ENCODE measurements around the gene ACAT2.
"Not testable (repeated sequence)": the region's sequence is repeated elsewhere in the genome, so short reads cannot be mapped to it uniquely, and the experiment has no call there.

The ACAT2 gene

DNA sequence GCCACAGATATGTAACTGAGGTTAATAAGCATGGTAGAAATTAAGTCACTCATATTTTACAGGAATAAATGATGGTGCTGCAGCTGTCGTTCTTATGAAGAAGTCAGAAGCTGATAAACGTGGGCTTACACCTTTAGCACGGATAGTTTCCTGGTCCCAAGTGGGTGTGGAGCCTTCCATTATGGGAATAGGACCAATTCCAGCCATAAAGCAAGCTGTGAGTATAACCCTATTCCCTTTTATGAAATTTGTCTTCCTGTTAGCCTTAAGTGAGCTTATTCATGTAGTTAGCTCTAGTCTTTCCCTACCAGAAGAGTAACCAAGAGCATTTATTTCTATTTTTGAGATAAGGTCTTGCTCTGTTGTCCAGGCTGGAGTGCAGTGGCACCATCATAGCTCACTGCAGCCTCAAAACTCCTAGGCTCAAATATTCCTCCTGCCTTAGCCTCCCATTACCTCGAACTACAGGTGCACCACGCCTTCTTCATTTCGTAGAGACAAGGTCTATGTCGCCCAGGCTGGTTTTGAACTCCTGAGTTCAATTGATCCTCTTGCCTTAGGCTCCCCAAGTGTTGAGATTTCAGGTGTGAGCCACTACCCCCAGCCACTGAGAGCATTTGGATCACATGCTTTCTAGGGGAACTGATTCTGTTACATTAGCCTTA, 15.5 kb downstream of the ACAT2 start:
- DNase-seq: no peak

GRCh38 chr6:159778131-159778530, 16.3 kb downstream of the ACAT2 start:
- DNase-seq: no peak

GRCh38 chr6:159778542-159779103, 16.8 kb downstream of the ACAT2 start:
- no peak for DNase-seq

DNA sequence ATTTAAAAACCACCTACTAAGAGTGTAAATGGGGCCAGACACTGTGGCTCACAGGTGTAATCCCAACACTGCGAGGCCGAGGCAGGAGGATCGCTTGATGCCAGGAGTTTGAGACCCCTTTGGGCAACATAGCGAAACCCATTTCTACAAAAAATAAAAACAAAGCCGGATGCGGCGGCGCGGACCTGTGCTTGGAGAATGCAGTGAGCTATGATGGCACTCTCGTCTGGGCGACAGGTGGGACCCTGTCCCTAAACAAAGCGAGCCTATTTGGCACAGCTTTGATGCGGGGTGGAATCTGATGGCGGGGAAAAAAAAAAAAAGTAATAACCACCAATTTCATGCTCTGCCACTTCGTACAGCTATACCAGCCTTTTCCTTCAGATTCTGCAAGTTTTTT, 26.4 kb downstream of the ACAT2 start:
- DNase-seq: no peak

GRCh38 chr6:159788753-159789376, 27.0 kb downstream of the ACAT2 start:
- DNase-seq: no peak

- DNase-seq: peak; percentile 98
These were observed 27.7 kb downstream of the ACAT2 start, which contains the start of gene TCP1 for GRCh38 chr6:159789377-159790148. Gene TCP1 (minus strand): TSS chr6:159789602. CDS start chr6:159789468, 134 bp downstream.

DNA sequence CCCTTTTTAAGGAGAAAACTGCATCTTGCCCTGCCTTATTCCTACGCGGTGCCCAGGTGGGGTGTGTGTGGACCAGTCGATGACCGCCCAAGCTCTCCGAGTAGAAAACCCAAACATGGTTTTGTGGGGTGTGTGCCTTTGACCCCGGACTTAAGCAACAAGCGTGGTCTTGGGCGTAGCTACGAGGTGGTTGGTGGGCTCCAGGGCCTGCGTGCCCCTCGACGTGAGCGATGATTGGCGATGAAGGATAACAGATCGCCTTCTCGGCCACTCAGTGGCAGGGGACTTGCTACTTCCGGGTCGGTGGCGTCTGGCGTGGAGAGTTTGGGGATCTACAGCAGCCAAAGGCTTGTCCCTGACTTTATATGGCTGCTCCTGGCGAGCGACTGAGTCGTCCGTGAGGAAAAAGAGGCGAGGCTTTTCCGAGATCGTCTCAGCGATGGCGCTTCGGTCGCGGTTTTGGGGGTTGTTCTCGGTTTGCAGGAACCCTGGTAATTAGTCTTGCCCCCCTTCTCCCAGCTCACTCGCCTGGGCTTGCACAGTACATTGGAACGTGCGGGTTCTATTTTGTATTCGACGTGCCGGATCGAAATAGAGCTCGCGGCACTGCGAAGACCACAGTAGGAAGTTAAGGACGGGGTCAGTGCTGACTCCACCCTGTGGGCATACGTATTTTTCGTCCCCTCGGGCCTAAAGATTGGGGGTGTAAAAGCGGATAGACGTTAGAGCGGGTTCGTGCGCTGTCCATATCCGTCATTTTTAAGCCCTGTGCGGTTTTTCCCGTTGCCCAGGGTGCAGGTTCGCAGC, 28.5 kb downstream of the ACAT2 start, which contains the start of gene MRPL18:
Gene MRPL18, plus strand, starts transcription at position 319 of the 807 bp plus-strand sequence. Its CDS starts 121 bp downstream, at position 440.
- peak; percentile 76 for DNase-seq

- DNase-seq: no peak
These were observed 29.2 kb downstream of the ACAT2 start for GRCh38 chr6:159790956-159791598.

- not testable (repeated sequence) for DNase-seq
These were observed 33.1 kb downstream of the ACAT2 start for GRCh38 chr6:159794976-159795375.

DNA sequence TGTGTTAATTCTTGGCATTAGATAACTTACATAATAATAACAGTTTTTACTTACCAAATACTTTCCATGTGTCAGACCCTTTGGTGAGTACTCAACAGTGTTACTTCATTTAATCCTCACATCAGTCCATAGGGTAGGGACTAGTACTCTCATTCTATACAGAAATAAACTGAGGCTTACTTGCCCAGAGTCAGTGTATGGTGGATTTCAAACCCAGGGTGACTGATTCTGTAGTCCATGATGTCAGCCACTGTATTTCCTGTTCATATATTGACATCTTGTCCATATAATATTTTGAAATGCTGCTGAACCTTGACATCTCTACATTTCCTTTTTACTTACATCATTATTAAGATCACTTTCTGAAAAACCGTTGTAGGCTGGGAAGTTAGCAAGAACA, 35.7 kb downstream of the ACAT2 start:
- no peak for DNase-seq

GRCh38 chr6:159800141-159800865, 38.5 kb downstream of the ACAT2 start, which contains the start of gene PNLDC1:
Gene PNLDC1 (plus strand): TSS chr6:159800276. CDS start chr6:159800308, 32 bp downstream.
- DNase-seq: no peak

DNA sequence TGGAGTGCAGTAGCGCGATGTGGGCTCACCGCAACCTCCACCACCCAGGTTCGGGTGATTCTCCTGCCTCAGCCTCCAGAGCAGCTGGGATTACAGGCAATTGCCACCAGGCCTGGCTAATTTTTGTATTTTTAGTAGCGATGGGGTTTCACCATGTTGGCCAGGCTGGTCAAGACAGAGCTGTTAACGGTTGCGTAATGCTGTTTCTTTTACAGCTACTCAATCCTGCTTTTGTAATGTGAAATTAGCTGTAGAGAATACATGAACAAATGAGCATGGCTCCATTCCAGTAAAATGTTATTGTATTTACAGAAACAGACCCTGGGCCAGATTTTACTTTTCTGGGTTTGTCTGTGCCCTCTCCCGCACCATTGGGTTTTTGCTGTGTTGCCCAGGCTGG, 40.1 kb downstream of the ACAT2 start:
- DNase-seq: no peak

- no peak for DNase-seq
These were observed 42.7 kb downstream of the ACAT2 start for GRCh38 chr6:159804504-159804903.

GRCh38 chr6:159805440-159806020, 43.7 kb downstream of the ACAT2 start:
- no peak for DNase-seq

GRCh38 chr6:159806021-159806458, 44.2 kb downstream of the ACAT2 start:
- DNase-seq: no peak

DNA sequence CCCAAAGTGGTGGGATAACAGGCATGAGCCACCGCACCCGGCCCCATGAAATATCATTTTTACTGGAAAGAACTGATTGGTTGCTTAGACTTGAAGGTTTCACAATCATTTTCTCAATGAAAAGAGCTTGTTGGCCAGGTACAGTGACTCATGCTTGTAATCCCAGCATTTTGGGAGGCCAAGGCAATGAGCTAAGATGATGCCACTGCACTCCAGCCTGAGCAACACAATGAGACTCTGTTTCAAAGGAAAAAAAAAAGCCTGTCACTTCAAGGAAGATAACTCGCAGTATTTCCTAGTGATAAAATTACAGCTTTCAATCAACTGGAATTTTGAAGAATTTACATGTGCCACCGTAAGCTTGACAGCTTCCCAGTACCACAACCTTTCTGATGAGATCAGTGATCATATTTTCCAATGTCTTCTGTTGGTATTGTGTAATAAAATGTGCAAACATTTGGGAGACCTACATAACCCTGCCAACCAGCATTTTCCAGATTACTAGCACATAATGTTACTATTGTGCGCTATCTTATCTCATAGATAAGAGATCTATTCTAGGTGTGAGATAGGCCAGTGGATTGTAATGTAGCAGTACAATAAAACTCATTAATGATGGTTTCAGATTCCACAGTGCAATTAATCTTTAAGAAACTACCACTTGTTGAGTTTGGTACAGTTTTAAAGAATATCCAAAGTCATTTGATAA, 45.5 kb downstream of the ACAT2 start:
- DNase-seq: no peak

DNA sequence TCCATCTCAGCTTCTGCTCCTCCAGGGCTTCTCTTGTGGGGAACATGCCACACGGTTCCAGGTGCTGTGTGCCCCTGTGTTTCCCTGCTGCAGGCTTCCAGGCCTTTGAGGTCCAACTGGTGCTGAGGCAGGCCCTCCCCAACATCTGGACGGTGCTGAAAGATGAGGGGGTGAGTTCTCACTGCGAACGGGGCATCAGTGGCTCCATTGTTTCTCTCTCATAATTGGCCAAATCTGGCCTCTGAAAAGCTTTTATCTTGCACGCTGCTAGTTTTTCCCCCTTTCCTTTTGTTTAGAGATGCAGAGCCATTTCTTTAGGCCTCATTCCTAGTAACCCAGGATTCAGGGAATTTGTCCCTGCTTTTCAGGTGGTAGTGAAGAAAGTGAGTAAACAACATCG, 46.8 kb downstream of the ACAT2 start:
- no peak for DNase-seq

DNA sequence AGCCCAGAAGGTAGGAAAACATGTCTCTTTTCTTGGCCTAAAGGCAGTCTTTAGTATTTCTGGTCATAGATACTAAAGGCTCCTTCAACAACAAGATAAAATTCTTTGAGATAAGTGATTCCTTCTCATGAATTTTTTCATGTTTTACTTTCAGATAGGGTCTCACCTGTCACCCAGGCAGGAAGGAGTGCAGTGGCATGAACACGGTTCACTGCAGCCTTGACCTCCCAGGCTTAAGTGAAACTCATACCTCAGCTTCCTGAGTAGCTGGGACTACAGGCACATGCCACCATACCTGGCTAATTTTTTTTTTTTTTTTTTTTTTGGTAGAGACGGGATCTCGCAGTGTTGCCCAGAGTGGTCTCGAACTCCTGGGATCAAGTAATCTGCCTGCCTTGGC, 47.3 kb downstream of the ACAT2 start:
- no peak for DNase-seq

DNA sequence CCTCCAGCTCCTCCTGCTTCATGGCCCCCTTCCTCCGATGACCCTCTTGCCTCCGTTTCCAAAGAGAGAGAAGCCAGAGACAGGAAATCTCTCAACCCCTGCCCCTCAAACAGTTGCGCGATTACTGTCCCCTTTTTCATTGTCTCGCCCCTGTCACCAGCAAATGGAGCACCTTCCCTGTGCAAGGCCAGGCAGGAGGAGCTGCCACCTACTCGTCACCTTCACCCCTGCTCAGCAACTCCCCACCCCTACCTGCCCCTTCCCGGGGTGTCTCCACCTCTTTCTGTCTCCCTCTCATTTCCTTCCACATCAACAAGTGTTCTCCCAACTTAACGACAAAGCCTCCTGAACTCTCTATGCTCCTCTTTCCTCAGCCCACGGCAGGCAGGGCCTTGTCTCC, 51.9 kb downstream of the ACAT2 start:
- DNase-seq: no peak

GRCh38 chr6:159815410-159815809, 53.6 kb downstream of the ACAT2 start:
- no peak for DNase-seq

All from activated T-cell treated with anti-CD3 and anti-CD28 coated beads for 4 hours (primary cell).